CD4-positive, alpha-beta T cell treated with Interleukin-17A for 1 hour (primary cell): ENCODE results near the gene CELSR1.

Experiments used
- DNase-seq: peaks from one replicate; pipeline ENCODE4 v3.0.0-alpha.2; 2020

Gene CELSR1

GRCh38 chr22:46457502-46458488 is 79.6 kb downstream of the CELSR1 start:
- no peak for DNase-seq

GRCh38 chr22:46456818-46457163 is 80.6 kb downstream of the CELSR1 start:
- DNase-seq: no peak

GRCh38 chr22:46455446-46455845 is 82.0 kb downstream of the CELSR1 start:
- no peak for DNase-seq

- DNase-seq: no peak
Measured at GRCh38 chr22:46454504-46455269, 82.7 kb downstream of the CELSR1 start.

- DNase-seq: no peak
Measured at GRCh38 chr22:46453829-46454503, 83.5 kb downstream of the CELSR1 start.

GRCh38 chr22:46453006-46453828 is 84.2 kb downstream of the CELSR1 start:
- no peak for DNase-seq

- DNase-seq: no peak
Measured at GRCh38 chr22:46452195-46453005, 85.0 kb downstream of the CELSR1 start.

- DNase-seq: no peak
Measured at GRCh38 chr22:46451741-46452140, 85.7 kb downstream of the CELSR1 start.

- DNase-seq: no peak
Measured at GRCh38 chr22:46450931-46451561, 86.4 kb downstream of the CELSR1 start.

- DNase-seq: no peak
Measured at GRCh38 chr22:46449974-46450745, 87.3 kb downstream of the CELSR1 start.

GRCh38 chr22:46449116-46449691 is 88.2 kb downstream of the CELSR1 start:
- DNase-seq: no peak

- no peak for DNase-seq
Measured at GRCh38 chr22:46448333-46448732, 89.1 kb downstream of the CELSR1 start.

- DNase-seq: no peak
Measured at GRCh38 chr22:46447906-46448305, 89.5 kb downstream of the CELSR1 start.

GRCh38 chr22:46446799-46447198 is 90.6 kb downstream of the CELSR1 start:
- DNase-seq: no peak

GRCh38 chr22:46445771-46446420 is 91.5 kb downstream of the CELSR1 start:
- DNase-seq: no peak

GRCh38 chr22:46444390-46444854 is 93.0 kb downstream of the CELSR1 start:
- DNase-seq: no peak

- DNase-seq: no peak
Measured at GRCh38 chr22:46443850-46444389, 93.5 kb downstream of the CELSR1 start.

GRCh38 chr22:46442217-46442853 is 95.1 kb downstream of the CELSR1 start:
- DNase-seq: no peak
